HG02943 (cell line): ENCODE measurements around the gene BICDL2.
"Not testable (repeated sequence)": the region's sequence is repeated elsewhere in the genome, so short reads cannot be mapped to it uniquely, and the experiment has no call there.

ENCODE experiments used
- ATAC-seq: cut with Tn5 transposase; IDR thresholded peaks from one replicate; pipeline ENCODE4 v1.9.1; 2021; ENCODE audit warnings: mild to moderate bottlenecking, low read depth, moderate library complexity; ENCODE audit not compliant: unreplicated experiment

The BICDL2 gene

GRCh38 chr16:3065069-3065741, 28.5 kb upstream of the BICDL2 start, which contains the start of gene IL32:
TSS of gene IL32 (plus strand) at chr16:3065640. CDS start at chr16:3065812, 172 bp downstream.
- no peak for ATAC-seq

- no peak for ATAC-seq
Observed at GRCh38 chr16:3063625-3064386, 27.1 kb upstream of the BICDL2 start.

DNA sequence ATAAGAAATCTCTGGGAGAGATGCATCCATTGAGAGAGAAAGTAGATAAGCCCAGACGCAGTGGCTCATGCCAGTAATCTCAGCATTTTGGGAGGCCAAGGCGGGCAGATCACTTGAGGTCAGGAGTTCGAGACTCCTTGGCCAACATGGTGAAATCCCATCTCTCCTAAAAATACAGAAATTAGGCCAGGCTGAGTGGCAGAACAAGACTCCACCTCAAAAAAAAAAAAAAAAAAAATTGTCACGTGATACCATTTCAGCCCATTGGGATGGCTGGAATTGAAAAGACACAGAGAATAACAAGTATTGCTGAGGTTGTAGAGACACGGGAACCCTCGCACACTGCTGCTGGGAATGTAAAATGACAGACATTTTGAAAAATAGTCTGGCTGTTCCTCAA, 25.8 kb upstream of the BICDL2 start:
- no peak for ATAC-seq

- no peak for ATAC-seq
Observed at GRCh38 chr16:3060339-3061127, 23.8 kb upstream of the BICDL2 start.

DNA sequence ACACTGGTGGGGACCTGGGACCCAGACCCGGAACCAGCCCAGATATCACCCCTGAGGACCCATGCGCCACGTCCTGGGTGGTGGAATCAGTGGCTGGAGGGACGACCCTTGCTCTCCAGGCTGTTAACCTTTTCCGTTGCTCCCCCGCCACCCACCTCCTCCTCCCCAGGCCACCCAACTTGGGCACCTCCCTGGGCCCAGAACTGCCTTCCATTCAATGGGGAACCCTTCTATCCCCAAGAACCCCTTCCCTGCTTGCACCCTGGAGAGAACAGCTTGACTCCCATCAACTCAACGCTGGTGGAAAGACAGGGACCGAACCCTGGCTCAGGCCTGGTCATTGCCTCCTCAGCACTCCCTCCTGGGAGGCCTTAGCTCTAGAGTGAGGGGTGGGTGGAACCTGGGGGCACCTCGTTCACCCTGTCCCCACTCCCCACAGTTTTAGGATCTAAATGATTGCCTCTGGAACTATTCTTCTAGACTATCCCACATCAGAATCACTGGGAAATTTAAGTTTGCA, 23.0 kb upstream of the BICDL2 start:
- ATAC-seq: no peak

- ATAC-seq: peak; percentile 59
Observed at GRCh38 chr16:3059041-3059722, 22.4 kb upstream of the BICDL2 start.

DNA sequence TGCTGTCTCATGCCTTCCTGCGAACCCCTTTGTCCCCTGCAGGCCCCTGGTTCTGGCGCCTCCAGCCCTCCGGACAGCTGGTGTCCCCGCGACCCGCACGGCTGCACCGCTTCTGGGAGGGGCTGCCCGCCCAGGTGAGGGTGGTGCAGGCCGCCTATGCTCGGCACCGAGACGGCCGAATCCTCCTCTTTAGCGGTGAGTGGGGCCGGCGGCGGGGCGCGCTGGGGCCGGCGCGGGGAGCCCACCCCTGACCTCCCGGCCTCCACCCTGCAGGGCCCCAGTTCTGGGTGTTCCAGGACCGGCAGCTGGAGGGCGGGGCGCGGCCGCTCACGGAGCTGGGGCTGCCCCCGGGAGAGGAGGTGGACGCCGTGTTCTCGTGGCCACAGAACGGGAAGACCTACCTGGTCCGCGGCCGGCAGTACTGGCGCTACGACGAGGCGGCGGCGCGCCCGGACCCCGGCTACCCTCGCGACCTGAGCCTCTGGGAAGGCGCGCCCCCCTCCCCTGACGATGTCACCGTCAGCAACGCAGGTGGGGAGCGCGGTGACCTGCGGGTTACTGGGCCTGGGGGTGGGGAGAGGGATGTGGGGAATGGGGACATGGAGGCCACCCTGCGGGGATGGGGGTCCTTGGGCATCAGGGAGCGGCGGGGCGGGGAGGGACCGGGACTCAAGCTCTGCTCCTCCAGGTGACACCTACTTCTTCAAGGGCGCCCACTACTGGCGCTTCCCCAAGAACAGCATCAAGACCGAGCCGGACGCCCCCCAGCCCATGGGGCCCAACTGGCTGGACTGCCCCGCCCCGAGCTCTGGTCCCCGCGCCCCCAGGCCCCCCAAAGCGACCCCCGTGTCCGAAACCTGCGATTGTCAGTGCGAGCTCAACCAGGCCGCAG, 21.6 kb upstream of the BICDL2 start:
- ATAC-seq: peak; percentile 25

DNA sequence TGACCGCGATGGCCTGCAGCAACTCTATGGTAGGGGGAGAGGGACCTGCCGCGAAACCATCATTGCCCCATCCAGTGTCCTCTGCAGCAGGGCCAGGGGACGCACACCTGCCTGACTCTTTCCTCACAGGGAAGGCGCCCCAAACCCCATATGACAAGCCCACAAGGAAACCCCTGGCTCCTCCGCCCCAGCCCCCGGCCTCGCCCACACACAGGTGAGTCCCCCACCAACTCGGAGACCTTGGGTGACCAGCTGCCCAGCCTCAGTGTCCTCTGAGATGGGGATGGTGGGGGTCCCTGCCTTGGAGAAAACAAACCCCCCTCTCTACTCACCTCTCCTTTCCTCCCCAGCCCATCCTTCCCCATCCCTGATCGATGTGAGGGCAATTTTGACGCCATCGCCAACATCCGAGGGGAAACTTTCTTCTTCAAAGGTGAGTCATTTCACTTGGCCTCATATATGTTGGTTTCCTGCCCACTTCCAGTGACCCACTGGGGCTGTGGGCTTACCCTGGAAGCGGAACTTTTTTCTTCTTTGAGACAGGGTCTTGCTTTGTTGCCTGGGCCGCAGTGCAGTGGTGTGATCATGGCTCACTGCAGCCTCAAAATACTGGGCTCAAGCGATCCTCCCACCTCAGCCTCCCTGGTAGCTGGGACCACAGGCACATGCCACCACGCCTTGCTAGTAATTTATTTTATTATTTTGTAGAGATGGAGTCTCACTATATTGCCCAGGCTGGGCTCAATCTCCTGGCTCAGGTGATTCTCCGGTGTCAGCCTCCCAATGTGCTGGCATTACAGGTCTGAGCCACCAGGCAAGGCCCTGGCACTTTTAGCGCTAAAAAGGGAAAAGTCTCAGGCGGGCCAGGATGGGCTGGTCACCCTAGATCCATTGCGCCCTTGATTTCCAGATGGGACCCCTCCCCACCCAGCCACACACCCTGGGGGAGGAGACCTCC, 20.7 kb upstream of the BICDL2 start:
- no peak for ATAC-seq

GRCh38 chr16:3056336-3057180, 19.8 kb upstream of the BICDL2 start:
- no peak for ATAC-seq

GRCh38 chr16:3055734-3056115, 19.0 kb upstream of the BICDL2 start:
- not testable (repeated sequence) for ATAC-seq

GRCh38 chr16:3054965-3055733, 18.4 kb upstream of the BICDL2 start:
- ATAC-seq: no peak

DNA sequence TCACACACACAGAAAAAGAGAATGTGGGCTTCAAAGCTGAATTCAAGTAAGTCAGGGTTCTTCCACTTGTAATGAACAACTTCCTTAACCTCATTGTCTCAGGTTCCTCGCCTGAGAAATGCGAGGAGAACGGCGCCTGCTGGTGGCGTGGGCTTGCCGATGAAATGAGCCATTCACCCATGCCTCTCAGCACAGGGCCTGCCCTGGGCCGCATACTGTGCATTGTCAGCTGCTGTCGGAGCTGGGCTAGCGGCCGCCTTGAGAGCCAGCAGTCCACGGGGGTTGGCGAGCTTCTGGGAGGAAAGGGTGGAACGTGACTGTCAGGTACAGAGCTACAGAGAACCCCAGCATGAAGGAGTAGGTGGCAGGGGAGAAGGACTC, 16.6 kb upstream of the BICDL2 start:
- not testable (repeated sequence) for ATAC-seq

GRCh38 chr16:3052571-3053329, 16.0 kb upstream of the BICDL2 start:
- ATAC-seq: not testable (repeated sequence)

DNA sequence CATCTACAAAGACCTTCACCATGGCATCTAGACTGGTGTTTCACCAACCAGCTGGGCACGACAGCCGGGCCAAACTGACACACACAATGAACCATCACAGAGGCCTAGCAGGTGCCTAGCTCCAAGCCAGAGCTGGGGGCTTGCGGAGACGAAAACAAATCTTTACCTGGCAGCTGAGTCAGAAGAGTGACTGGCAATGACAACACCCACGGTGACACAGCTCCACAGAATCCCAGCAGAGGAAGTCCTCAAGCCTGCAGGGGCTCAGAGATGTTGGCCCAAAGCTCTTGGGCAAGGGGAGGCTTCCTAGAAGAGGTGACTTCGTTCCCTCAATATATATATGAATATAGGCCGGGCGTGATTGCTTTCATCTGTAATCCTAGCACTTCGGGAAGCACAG, 14.8 kb upstream of the BICDL2 start:
- no peak for ATAC-seq

DNA sequence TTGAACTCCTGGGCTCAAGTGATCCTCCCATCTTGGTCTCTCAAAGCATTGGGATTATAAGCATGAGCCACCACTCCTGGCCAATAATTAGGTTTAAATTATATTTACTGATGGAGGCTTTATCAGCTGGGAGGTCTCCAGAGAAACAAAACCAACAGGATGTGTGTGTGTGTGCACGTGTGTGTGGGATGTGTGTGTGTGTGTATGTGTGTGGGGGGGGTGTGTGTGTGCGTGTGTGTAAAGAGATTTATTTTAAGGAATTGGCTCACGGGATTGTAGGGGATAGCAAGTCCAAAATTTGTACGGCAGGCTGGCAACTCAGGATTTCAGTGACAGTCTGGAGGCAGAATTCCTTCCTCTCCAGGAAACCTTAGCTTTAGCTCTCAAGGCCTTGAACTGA, 14.3 kb upstream of the BICDL2 start:
- ATAC-seq: no peak

- no peak for ATAC-seq
Observed at GRCh38 chr16:3050487-3050886, 13.7 kb upstream of the BICDL2 start.
